ENCODE data around the gene GCFC2. TPM values are rescaled to one million over a fixed set of nuclear protein-coding genes. Genes with fewer than 3 reads are reported as not detected.

GCFC2 gene
- total and polyA plus RNA-seq, 3 experiments from 2014 or later: 27.3 to 30.8 (median 28.4) TPM

DNA sequence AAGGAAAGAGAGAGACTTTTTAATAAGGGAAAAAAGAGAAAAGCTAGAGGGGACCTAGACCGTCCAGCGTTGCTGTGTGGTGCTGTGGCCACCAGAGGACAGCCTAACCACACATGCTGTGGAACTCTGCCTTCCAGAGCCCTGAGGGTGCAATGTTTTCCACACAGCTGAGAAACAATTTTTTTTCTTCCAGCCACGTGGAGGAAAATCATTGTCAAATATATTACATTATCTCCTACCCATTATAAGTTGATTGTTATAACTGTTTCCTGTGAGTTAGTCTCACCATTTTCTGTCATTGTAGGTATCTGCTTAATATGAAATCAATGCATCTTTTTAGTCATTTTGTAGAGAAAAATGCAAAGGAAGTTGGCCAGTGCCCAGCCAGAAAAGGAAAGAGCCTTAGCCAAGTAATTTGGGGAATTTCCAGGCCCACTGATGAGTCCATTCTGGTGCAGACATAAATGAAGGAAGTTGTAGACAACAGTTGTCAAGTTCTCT is 70.0 kb downstream of the GCFC2 start:
- Mint-ChIP-seq H3K36me3 (no peaks in the 10 kb centered on the region), H3K27ac (no peak overlapping the region), H3K4me1 (peaks cover 0 to 6% (median 0%) of the 10 kb centered on the region in 3 donors), H3K27me3 (peaks cover 7 to 30% of the 10 kb centered on the region in 2 donors), H3K9me3 (no peaks in the 10 kb centered on the region), H3K4me3 (no peak overlapping the region)
- ChIA-PET CTCF (interaction anchor here (0.7 to 2.7 kb wide), 10 partner anchors 8 to 70 kb away, joined by 3 to 14 read pairs (median 3); partner anchors contain the start of gene GCFC2), POLR2A (no interaction called here)
- DNase-seq: peak; percentile 21 to 56 (median 23)
- H3K27ac ChIP-seq (ENCODE audit: low read depth, low read length): no peak overlapping the region
- no peaks in the 10 kb centered on the region for H3K9me3 ChIP-seq (ENCODE audit: low read length)
- no peaks in the 10 kb centered on the region for H3K27me3 ChIP-seq (ENCODE audit: insufficient read depth, low read length, poor library complexity, severe bottlenecking)
- no peaks in the 10 kb centered on the region for H3K4me1 ChIP-seq (ENCODE audit: insufficient read depth, low read length)
- H3K36me3 ChIP-seq (ENCODE audit: insufficient read depth, low read length): no peaks in the 10 kb centered on the region
- no peak overlapping the region for H3K4me3 ChIP-seq (ENCODE audit: low read length)

DNA sequence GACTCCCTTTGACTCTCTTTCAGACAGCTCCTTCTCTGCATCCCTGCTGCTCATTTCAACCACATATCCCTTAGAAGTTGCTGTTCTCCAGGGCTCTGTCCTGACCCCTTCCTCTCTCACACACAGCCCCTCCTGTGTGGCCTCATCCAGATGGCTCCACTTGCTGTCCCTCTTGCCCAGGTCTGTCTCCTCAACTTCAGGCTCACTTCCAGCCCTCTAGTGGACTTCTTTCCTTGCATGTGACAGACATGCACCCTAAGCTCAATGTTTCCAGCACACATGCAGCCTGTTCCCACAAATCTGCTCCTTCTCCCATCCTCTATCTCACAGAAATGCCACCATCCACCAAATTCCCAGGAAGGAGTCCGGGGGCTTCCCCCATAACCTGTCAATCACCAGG is 73.1 kb downstream of the GCFC2 start:
- no peak overlapping the region for H3K4me3 Mint-ChIP-seq
- CTCF ChIA-PET: interaction anchor here (1.9 kb wide), 1 partner anchor 10 kb away, joined by 4 read pairs; no protein-coding TSS in a partner anchor
- H3K4me1 Mint-ChIP-seq: peaks cover 0 to 3% (median 0%) of the 10 kb centered on the region in 3 donors
- H3K4me3 ChIP-seq (ENCODE audit: low read length): no peak overlapping the region
- H3K9me3 Mint-ChIP-seq: no peaks in the 10 kb centered on the region
- POLR2A ChIA-PET: no interaction called here
- peak overlapping the region in 3 of 8 donors; percentile 6 to 24 (median 14) for H3K27ac Mint-ChIP-seq
- H3K36me3 ChIP-seq (ENCODE audit: insufficient read depth, low read length): no peaks in the 10 kb centered on the region
- H3K27ac ChIP-seq (ENCODE audit: low read depth, low read length): no peak overlapping the region
- H3K27me3 Mint-ChIP-seq: peaks cover 12 to 43% of the 10 kb centered on the region in 2 donors
- no peaks in the 10 kb centered on the region for H3K36me3 Mint-ChIP-seq
- H3K27me3 ChIP-seq (ENCODE audit: insufficient read depth, low read length, poor library complexity, severe bottlenecking): no peaks in the 10 kb centered on the region
- no peaks in the 10 kb centered on the region for H3K4me1 ChIP-seq (ENCODE audit: insufficient read depth, low read length)
- no peaks in the 10 kb centered on the region for H3K9me3 ChIP-seq (ENCODE audit: low read length)
- no peak for DNase-seq

DNA sequence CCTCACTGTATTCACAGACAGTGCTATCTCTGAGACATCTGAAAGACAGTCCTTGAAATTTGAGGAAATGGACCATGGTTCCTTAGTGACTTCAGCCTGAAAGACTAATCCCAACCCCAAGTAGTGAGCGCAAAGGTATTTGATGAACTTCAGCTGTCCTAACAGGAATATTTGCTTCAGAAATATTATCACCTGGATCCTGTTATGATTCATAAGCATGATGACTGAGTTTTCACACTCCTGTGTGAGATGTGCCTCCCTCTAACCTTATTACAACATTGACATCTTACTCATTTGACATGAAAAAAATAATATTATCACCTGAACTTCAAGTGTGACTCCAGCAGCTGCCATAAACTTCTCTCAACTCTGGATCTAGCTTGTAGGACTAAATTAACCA is 75.8 kb downstream of the GCFC2 start:
- H3K36me3 Mint-ChIP-seq: no peaks in the 10 kb centered on the region
- ChIA-PET POLR2A (no interaction called here), CTCF (interaction anchor here (1.0 to 1.8 kb wide), 4 partner anchors 11 to 716 kb away, joined by 3 to 7 read pairs (median 4); no protein-coding TSS in a partner anchor)
- Histone ChIP-seq H3K4me1 (ENCODE audit: insufficient read depth, low read length) (no peaks in the 10 kb centered on the region), H3K4me3 (ENCODE audit: low read length) (no peak overlapping the region), H3K27me3 (ENCODE audit: insufficient read depth, low read length, poor library complexity, severe bottlenecking) (no peaks in the 10 kb centered on the region), H3K27ac (ENCODE audit: low read depth, low read length) (no peak overlapping the region), H3K9me3 (ENCODE audit: low read length) (no peaks in the 10 kb centered on the region), H3K36me3 (ENCODE audit: insufficient read depth, low read length) (no peaks in the 10 kb centered on the region)
- no peaks in the 10 kb centered on the region for H3K9me3 Mint-ChIP-seq
- H3K4me1 Mint-ChIP-seq: no peaks in the 10 kb centered on the region
- peaks cover 21 to 62% of the 10 kb centered on the region in 2 donors for H3K27me3 Mint-ChIP-seq
- DNase-seq: no peak
- H3K27ac Mint-ChIP-seq: no peak overlapping the region
- no peak overlapping the region for H3K4me3 Mint-ChIP-seq

DNA sequence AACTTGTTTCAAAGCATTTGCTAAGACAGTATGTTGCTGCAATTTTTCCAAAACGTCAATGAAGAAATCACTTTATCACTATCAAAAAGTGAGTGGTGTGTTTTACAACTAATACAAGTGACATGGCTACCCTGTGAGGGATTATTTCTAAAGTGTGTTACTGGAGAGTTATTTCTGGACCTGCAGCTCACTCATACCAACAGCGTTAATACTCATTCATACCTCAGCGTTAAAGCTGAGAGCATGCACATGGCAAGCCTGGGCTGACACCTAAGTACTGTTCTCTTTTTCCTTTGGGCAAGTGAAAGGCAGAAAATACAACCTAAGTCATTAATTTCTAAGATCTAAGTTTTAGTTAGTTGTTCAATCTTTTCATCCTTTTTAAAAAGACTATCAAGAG is 77.1 kb downstream of the GCFC2 start:
- Histone ChIP-seq H3K27me3 (ENCODE audit: insufficient read depth, low read length, poor library complexity, severe bottlenecking) (no peaks in the 10 kb centered on the region), H3K36me3 (ENCODE audit: insufficient read depth, low read length) (no peaks in the 10 kb centered on the region), H3K4me3 (ENCODE audit: low read length) (no peak overlapping the region), H3K27ac (ENCODE audit: low read depth, low read length) (no peak overlapping the region), H3K9me3 (ENCODE audit: low read length) (no peaks in the 10 kb centered on the region), H3K4me1 (ENCODE audit: insufficient read depth, low read length) (no peaks in the 10 kb centered on the region)
- no peaks in the 10 kb centered on the region for H3K36me3 Mint-ChIP-seq
- POLR2A ChIA-PET: no interaction called here
- H3K4me3 Mint-ChIP-seq: no peak overlapping the region
- peaks cover 21 to 61% of the 10 kb centered on the region in 2 donors for H3K27me3 Mint-ChIP-seq
- CTCF ChIA-PET: interaction anchor here (1.2 to 1.5 kb wide), 2 partner anchors 14 to 715 kb away, joined by 3 to 4 read pairs; no protein-coding TSS in a partner anchor
- no peaks in the 10 kb centered on the region for H3K9me3 Mint-ChIP-seq
- no peaks in the 10 kb centered on the region for H3K4me1 Mint-ChIP-seq
- H3K27ac Mint-ChIP-seq: no peak overlapping the region
- DNase-seq: no peak

DNA sequence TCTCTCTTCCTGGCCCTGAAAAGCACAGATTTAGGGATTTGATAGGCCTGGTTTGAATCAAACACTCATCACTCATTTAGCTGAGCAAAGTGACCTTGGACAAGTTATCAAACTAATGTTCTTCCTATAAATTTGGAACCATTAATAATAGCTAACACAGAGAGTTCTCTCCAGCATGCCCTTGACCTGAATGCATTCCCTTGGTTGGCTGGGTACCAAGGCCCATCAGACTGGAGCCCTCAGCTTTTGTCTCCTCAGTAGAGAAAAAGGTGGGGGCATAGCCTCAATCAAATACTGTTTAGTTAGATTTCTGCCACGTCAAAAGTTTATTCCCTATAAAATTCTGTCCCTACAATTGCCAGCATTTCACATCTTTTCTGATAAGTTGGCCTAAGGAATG is 77.9 kb downstream of the GCFC2 start:
- CTCF ChIA-PET: no interaction called here
- H3K36me3 Mint-ChIP-seq: no peaks in the 10 kb centered on the region

DNA sequence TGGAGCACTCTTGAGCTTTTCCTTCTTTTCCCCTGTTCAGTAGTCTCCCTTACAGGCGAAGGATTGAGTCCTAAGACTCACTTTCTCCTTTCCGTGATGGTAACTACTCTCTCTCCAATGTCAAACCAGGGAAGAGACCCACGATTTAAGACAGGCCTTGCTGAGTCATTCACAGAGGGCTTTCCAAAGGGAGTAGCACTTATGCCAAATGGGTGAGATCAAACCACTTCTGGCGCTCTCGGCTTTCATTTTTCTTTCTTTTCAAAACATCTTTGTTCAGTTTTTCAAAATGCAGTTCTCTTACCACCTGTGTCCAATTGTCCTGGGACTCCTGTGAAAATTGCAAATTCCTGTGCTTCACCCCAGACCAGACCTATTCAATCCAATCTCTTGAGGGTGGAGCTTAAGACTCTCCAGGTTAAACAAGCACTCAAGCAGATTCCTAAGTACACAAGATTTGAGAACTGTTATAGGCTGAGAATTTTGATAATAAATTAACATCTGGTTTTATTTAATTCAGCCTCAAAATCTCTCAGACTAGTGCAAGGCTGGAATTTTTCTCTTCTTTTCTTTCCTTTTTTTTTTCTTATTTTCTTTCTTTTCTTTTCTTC is 78.5 kb downstream of the GCFC2 start:
- H3K27ac Mint-ChIP-seq: no peak overlapping the region
- H3K27ac ChIP-seq (ENCODE audit: low read depth, low read length): no peak overlapping the region
- no peak overlapping the region for H3K4me3 Mint-ChIP-seq
- H3K36me3 Mint-ChIP-seq: no peaks in the 10 kb centered on the region
- H3K4me1 ChIP-seq (ENCODE audit: insufficient read depth, low read length): no peaks in the 10 kb centered on the region
- peaks cover 17 to 53% of the 10 kb centered on the region in 2 donors for H3K27me3 Mint-ChIP-seq
- no peaks in the 10 kb centered on the region for H3K36me3 ChIP-seq (ENCODE audit: insufficient read depth, low read length)
- no peaks in the 10 kb centered on the region for H3K27me3 ChIP-seq (ENCODE audit: insufficient read depth, low read length, poor library complexity, severe bottlenecking)
- H3K9me3 ChIP-seq (ENCODE audit: low read length): no peaks in the 10 kb centered on the region
- no peaks in the 10 kb centered on the region for H3K9me3 Mint-ChIP-seq
- H3K4me3 ChIP-seq (ENCODE audit: low read length): no peak overlapping the region
- CTCF ChIA-PET: no interaction called here
- no peak for DNase-seq
- POLR2A ChIA-PET: no interaction called here
- H3K4me1 Mint-ChIP-seq: no peaks in the 10 kb centered on the region

More for the DNA sequence above, 77.9 kb downstream of the GCFC2 start:
- H3K4me3 Mint-ChIP-seq: no peak overlapping the region
- no peak overlapping the region for H3K27ac Mint-ChIP-seq
- H3K4me1 Mint-ChIP-seq: no peaks in the 10 kb centered on the region
- Histone ChIP-seq H3K4me3 (ENCODE audit: low read length) (no peak overlapping the region), H3K4me1 (ENCODE audit: insufficient read depth, low read length) (no peaks in the 10 kb centered on the region), H3K27ac (ENCODE audit: low read depth, low read length) (no peak overlapping the region), H3K27me3 (ENCODE audit: insufficient read depth, low read length, poor library complexity, severe bottlenecking) (no peaks in the 10 kb centered on the region), H3K36me3 (ENCODE audit: insufficient read depth, low read length) (no peaks in the 10 kb centered on the region), H3K9me3 (ENCODE audit: low read length) (no peaks in the 10 kb centered on the region)
- H3K9me3 Mint-ChIP-seq: no peaks in the 10 kb centered on the region
- H3K27me3 Mint-ChIP-seq: peaks cover 21 to 59% of the 10 kb centered on the region in 2 donors
- POLR2A ChIA-PET: no interaction called here
- no peak for DNase-seq

DNA sequence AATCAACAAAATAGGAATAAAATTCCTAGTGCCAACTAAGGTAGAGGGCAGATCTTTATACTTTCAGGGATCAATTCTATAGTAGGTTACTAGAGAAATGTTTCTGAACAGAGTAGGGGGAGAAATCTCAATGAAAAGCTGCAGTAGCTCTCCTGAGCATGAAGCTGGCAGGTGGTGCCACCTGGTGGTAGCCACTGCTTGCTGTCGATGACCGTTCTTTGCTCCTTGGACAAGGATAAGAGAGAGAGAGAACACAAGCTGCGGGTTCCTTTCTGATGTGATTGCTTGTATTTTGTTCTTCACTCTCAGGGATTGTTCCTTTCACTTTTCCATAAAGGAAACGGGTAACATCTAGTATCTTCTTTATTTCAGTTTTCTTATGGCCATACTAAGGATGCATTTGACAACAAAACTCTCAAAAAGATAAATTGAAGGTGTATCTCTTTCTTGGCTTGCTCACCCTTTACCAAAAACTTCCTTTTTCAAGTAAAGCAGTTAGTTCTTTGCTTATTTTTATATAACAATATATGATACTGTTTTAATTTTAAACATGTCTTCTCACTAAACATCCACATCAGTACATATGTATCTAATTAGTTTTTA is 82.7 kb downstream of the GCFC2 start:
- Histone ChIP-seq H3K27ac (ENCODE audit: low read depth, low read length) (no peak overlapping the region), H3K36me3 (ENCODE audit: insufficient read depth, low read length) (no peaks in the 10 kb centered on the region), H3K27me3 (ENCODE audit: insufficient read depth, low read length, poor library complexity, severe bottlenecking) (no peaks in the 10 kb centered on the region), H3K9me3 (ENCODE audit: low read length) (no peaks in the 10 kb centered on the region), H3K4me1 (ENCODE audit: insufficient read depth, low read length) (no peaks in the 10 kb centered on the region), H3K4me3 (ENCODE audit: low read length) (no peak overlapping the region)
- ChIA-PET CTCF (interaction anchor here (1.0 to 1.6 kb wide), 8 partner anchors 9 to 709 kb away, joined by 3 to 5 read pairs (median 3); no protein-coding TSS in a partner anchor), POLR2A (no interaction called here)
- no peaks in the 10 kb centered on the region for H3K36me3 Mint-ChIP-seq
- H3K27ac Mint-ChIP-seq: no peak overlapping the region
- H3K4me3 Mint-ChIP-seq: no peak overlapping the region
- peaks cover 18 to 56% of the 10 kb centered on the region in 2 donors for H3K27me3 Mint-ChIP-seq
- peak in 4 of 5 donors; percentile 21 to 60 (median 33) for DNase-seq
- H3K4me1 Mint-ChIP-seq: no peaks in the 10 kb centered on the region
- H3K9me3 Mint-ChIP-seq: no peaks in the 10 kb centered on the region

DNA sequence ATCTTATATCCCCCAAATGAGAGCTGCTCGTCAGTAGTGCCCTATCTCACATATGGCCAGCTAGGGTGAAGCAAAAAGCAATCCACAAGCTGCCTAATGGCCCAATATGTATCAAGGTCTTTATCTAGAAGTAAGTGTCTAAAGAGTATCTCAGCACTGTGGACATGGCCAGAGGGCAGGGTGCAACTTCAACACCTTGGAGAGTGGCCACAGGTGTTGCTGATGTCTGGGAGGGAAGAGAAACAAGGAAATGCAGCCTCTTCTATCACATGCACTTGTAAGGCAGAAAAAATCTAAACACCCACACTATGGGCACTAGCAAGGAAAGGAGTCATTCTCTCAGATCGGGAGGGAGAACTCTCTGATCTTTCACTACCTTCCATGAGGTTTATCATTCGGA is 87.8 kb downstream of the GCFC2 start:
- Mint-ChIP-seq H3K36me3 (no peaks in the 10 kb centered on the region), H3K4me1 (no peaks in the 10 kb centered on the region), H3K27me3 (peaks cover 13 to 54% of the 10 kb centered on the region in 2 donors), H3K9me3 (no peaks in the 10 kb centered on the region), H3K27ac (no peak overlapping the region), H3K4me3 (no peak overlapping the region)
- DNase-seq: no peak
- Histone ChIP-seq H3K4me1 (ENCODE audit: insufficient read depth, low read length) (no peaks in the 10 kb centered on the region), H3K9me3 (ENCODE audit: low read length) (no peaks in the 10 kb centered on the region), H3K36me3 (ENCODE audit: insufficient read depth, low read length) (no peaks in the 10 kb centered on the region), H3K27me3 (ENCODE audit: insufficient read depth, low read length, poor library complexity, severe bottlenecking) (no peaks in the 10 kb centered on the region), H3K4me3 (ENCODE audit: low read length) (no peak overlapping the region), H3K27ac (ENCODE audit: low read depth, low read length) (no peak overlapping the region)
- CTCF ChIA-PET: interaction anchor here (0.9 kb wide), 1 partner anchor 18 kb away, joined by 3 read pairs; no protein-coding TSS in a partner anchor
- POLR2A ChIA-PET: interaction anchor here (0.7 kb wide), 1 partner anchor 87 kb away, joined by 3 read pairs; no protein-coding TSS in a partner anchor

Data from CD8-positive, alpha-beta memory T cell (primary cell).